GM12892 (cell line): Measurements from ENCODE around the gene PKDCC.

Source experiments
- POLR2A ChIP-seq: IDR thresholded peaks from 2 replicates; pipeline ENCODE4 v1.6.1; 2011; ENCODE audit warnings: low read depth, low read length, control low read depth
- POLR2AphosphoS5 ChIP-seq: IDR thresholded peaks from 2 replicates; pipeline ENCODE4 v1.6.1; 2011; ENCODE audit warnings: low read depth, low read length, control low read depth

- TF ChIP-seq POLR2A, result no peak
- no peak for TF ChIP-seq POLR2AphosphoS5
These were observed 7.1 kb upstream of the PKDCC start for GRCh38 chr2:42040643-42041278.
